ENCODE data around the gene IFIT3. TPM values are rescaled to one million over a fixed set of nuclear protein-coding genes. Genes with fewer than 3 reads are reported as not detected.
"Not testable (repeated sequence)": the region's sequence is repeated elsewhere in the genome, so short reads cannot be mapped to it uniquely, and the experiment has no call there.

Gene IFIT3
- total RNA-seq, 2 experiments from 2014 or later, result 72.6 to 74.5 TPM

GRCh38 chr10:89306434-89307268, 21.1 kb upstream of the IFIT3 start:
- Mint-ChIP-seq H3K4me3 (no peak overlapping the region), H3K27ac (no peak overlapping the region), H3K9me3 (no peaks in the 10 kb centered on the region), H3K27me3 (peaks cover 9% of the 10 kb centered on the region), H3K36me3 (ENCODE audit: low read depth) (peaks cover 37% of the 10 kb centered on the region), H3K4me1 (peaks cover 23% of the 10 kb centered on the region)
- ChIA-PET CTCF (no interaction called here), POLR2A (interaction anchor here (1.0 kb wide), 1 partner anchor 26 kb away, joined by 3 read pairs; no protein-coding TSS in a partner anchor)
- DNase-seq, result no peak

GRCh38 chr10:89307269-89307577, 20.6 kb upstream of the IFIT3 start:
- ChIA-PET POLR2A (no interaction called here), CTCF (no interaction called here)
- no peak overlapping the region for H3K4me3 Mint-ChIP-seq
- no peak for DNase-seq
- H3K27ac Mint-ChIP-seq, result no peak overlapping the region
- H3K4me1 Mint-ChIP-seq, result peaks cover 19% of the 10 kb centered on the region
- peaks cover 37% of the 10 kb centered on the region for H3K36me3 Mint-ChIP-seq (ENCODE audit: low read depth)
- H3K27me3 Mint-ChIP-seq, result peaks cover 11% of the 10 kb centered on the region
- no peaks in the 10 kb centered on the region for H3K9me3 Mint-ChIP-seq

GRCh38 chr10:89308266-89308665, 19.5 kb upstream of the IFIT3 start:
- H3K27me3 Mint-ChIP-seq, result peaks cover 13% of the 10 kb centered on the region
- peaks cover 9% of the 10 kb centered on the region for H3K4me1 Mint-ChIP-seq
- H3K36me3 Mint-ChIP-seq (ENCODE audit: low read depth), result peaks cover 35% of the 10 kb centered on the region
- POLR2A ChIA-PET, result no interaction called here
- H3K4me3 Mint-ChIP-seq, result no peak overlapping the region
- no peak overlapping the region for H3K27ac Mint-ChIP-seq
- no peak for DNase-seq
- CTCF ChIA-PET, result no interaction called here
- no peaks in the 10 kb centered on the region for H3K9me3 Mint-ChIP-seq

GRCh38 chr10:89308736-89309135, 19.1 kb upstream of the IFIT3 start:
- POLR2A ChIA-PET, result no interaction called here
- peaks cover 35% of the 10 kb centered on the region for H3K36me3 Mint-ChIP-seq (ENCODE audit: low read depth)

GRCh38 chr10:89309156-89310055, 18.4 kb upstream of the IFIT3 start:
- POLR2A ChIA-PET, result no interaction called here
- Mint-ChIP-seq H3K4me1 (no peaks in the 10 kb centered on the region), H3K36me3 (ENCODE audit: low read depth) (peaks cover 35% of the 10 kb centered on the region), H3K9me3 (no peaks in the 10 kb centered on the region), H3K4me3 (no peak overlapping the region), H3K27ac (no peak overlapping the region), H3K27me3 (peaks cover 9% of the 10 kb centered on the region)
- no peak for DNase-seq
- CTCF ChIA-PET, result no interaction called here

More at GRCh38 chr10:89308736-89309135, 19.1 kb upstream of the IFIT3 start:
- H3K4me3 Mint-ChIP-seq, result no peak overlapping the region
- peaks cover 14% of the 10 kb centered on the region for H3K27me3 Mint-ChIP-seq
- CTCF ChIA-PET, result no interaction called here
- DNase-seq, result no peak
- no peak overlapping the region for H3K27ac Mint-ChIP-seq
- peaks cover 5% of the 10 kb centered on the region for H3K4me1 Mint-ChIP-seq
- H3K9me3 Mint-ChIP-seq, result no peaks in the 10 kb centered on the region

- no peak overlapping the region for H3K4me3 Mint-ChIP-seq
- H3K27ac Mint-ChIP-seq, result no peak overlapping the region
- DNase-seq, result no peak
- H3K9me3 Mint-ChIP-seq, result no peaks in the 10 kb centered on the region
- H3K4me1 Mint-ChIP-seq, result no peaks in the 10 kb centered on the region
- POLR2A ChIA-PET, result interaction anchor here (1.5 kb wide), 1 partner anchor 8 kb away, joined by 6 read pairs; the partner anchor contains the start of gene IFIT2
- CTCF ChIA-PET, result interaction anchor here (1.6 kb wide), 1 partner anchor 8 kb away, joined by 5 read pairs; the partner anchor contains the start of gene IFIT2
- H3K36me3 Mint-ChIP-seq (ENCODE audit: low read depth), result peaks cover 33% of the 10 kb centered on the region
- peaks cover 12% of the 10 kb centered on the region for H3K27me3 Mint-ChIP-seq
Observed at GRCh38 chr10:89310056-89310893, 17.5 kb upstream of the IFIT3 start.

GRCh38 chr10:89312973-89313372, 14.8 kb upstream of the IFIT3 start:
- Mint-ChIP-seq H3K4me3 (no peak overlapping the region), H3K4me1 (no peaks in the 10 kb centered on the region), H3K27ac (no peak overlapping the region), H3K27me3 (peaks cover 21% of the 10 kb centered on the region), H3K9me3 (peaks cover 2% of the 10 kb centered on the region), H3K36me3 (ENCODE audit: low read depth) (peaks cover 19% of the 10 kb centered on the region)
- POLR2A ChIA-PET, result no interaction called here
- DNase-seq, result no peak
- CTCF ChIA-PET, result no interaction called here

- H3K27me3 Mint-ChIP-seq, result peaks cover 38% of the 10 kb centered on the region
- no peak for DNase-seq
- CTCF ChIA-PET, result no interaction called here
- H3K4me1 Mint-ChIP-seq, result no peaks in the 10 kb centered on the region
- peaks cover 9% of the 10 kb centered on the region for H3K36me3 Mint-ChIP-seq (ENCODE audit: low read depth)
- peaks cover 2% of the 10 kb centered on the region for H3K9me3 Mint-ChIP-seq
- POLR2A ChIA-PET, result no interaction called here
- no peak overlapping the region for H3K4me3 Mint-ChIP-seq
- no peak overlapping the region for H3K27ac Mint-ChIP-seq
Observed at GRCh38 chr10:89314676-89315075, 13.1 kb upstream of the IFIT3 start.

GRCh38 chr10:89318047-89318446, 9.8 kb upstream of the IFIT3 start:
- H3K27ac Mint-ChIP-seq; POLR2A ChIA-PET; H3K36me3 Mint-ChIP-seq (ENCODE audit: low read depth); DNase-seq; H3K4me3 Mint-ChIP-seq; H3K4me1 Mint-ChIP-seq; CTCF ChIA-PET; H3K9me3 Mint-ChIP-seq: not testable (repeated sequence)
- H3K27me3 Mint-ChIP-seq, result peaks cover 50% of the 10 kb centered on the region

- DNase-seq, H3K9me3 Mint-ChIP-seq, H3K4me3 Mint-ChIP-seq, H3K27ac Mint-ChIP-seq, CTCF ChIA-PET: not testable (repeated sequence)
- POLR2A ChIA-PET, result interaction anchor here (1.2 kb wide), 1 partner anchor 89 kb away, joined by 5 read pairs; the partner anchor contains the start of gene IFIT5
- H3K27me3 Mint-ChIP-seq, result peaks cover 24% of the 10 kb centered on the region
- peaks cover 31% of the 10 kb centered on the region for H3K4me1 Mint-ChIP-seq
- H3K36me3 Mint-ChIP-seq (ENCODE audit: low read depth), result peaks cover 31% of the 10 kb centered on the region
Observed at GRCh38 chr10:89325081-89325480, 2.7 kb upstream of the IFIT3 start.

GRCh38 chr10:89325856-89326255, 1.9 kb upstream of the IFIT3 start:
- POLR2A ChIA-PET, result not testable (repeated sequence)

GRCh38 chr10:89329151-89329550, 1.4 kb downstream of the IFIT3 start:
- ChIA-PET POLR2A (interaction anchor here (2.1 kb wide), 1 partner anchor 27 kb away, joined by 12 read pairs; the partner anchor contains the start of gene IFIT2), CTCF (interaction anchor here (0.6 to 1.8 kb wide), 2 partner anchors 18 to 112 kb away, joined by 4 read pairs; no protein-coding TSS in a partner anchor)
- Mint-ChIP-seq H3K4me1 (peaks cover 70% of the 10 kb centered on the region), H3K4me3 (peak overlapping the region; percentile 81), H3K36me3 (ENCODE audit: low read depth) (peaks cover 54% of the 10 kb centered on the region), H3K27ac (peak overlapping the region; percentile 3), H3K9me3 (no peaks in the 10 kb centered on the region), H3K27me3 (peaks cover 7% of the 10 kb centered on the region)
- DNase-seq, result no peak

More at GRCh38 chr10:89325856-89326255, 1.9 kb upstream of the IFIT3 start:
- H3K27ac Mint-ChIP-seq, H3K4me3 Mint-ChIP-seq, H3K9me3 Mint-ChIP-seq, DNase-seq, CTCF ChIA-PET: not testable (repeated sequence)
- peaks cover 39% of the 10 kb centered on the region for H3K4me1 Mint-ChIP-seq
- H3K36me3 Mint-ChIP-seq (ENCODE audit: low read depth), result peaks cover 39% of the 10 kb centered on the region
- peaks cover 19% of the 10 kb centered on the region for H3K27me3 Mint-ChIP-seq

Measured in activated CD4-positive, alpha-beta memory T cell treated with anti-CD3 and anti-CD28 coated beads, Interleukin-2, amount 10 ng/mL, durations not matched to agents 7 days and 5 days (primary cell).